Parathyroid adenoma (tissue), 2 donors: Measurements from ENCODE around the gene CLEC18B.

ENCODE experiments used
- H2AFZ ChIP-seq: fragments of 300-600 bp; sonication (generic); one replicate; pipeline ENCODE4 v1.7.0; 2017; ENCODE audit warnings: antibody characterized with exemption, mild to moderate bottlenecking
- H3K27ac ChIP-seq: fragments of 300-600 bp; sonication (generic); one replicate; pipeline ENCODE4 v1.7.0; 2017
- H3K27me3 ChIP-seq: fragments of 300-600 bp; sonication (generic); one replicate; pipeline ENCODE4 v1.7.0; 2017; ENCODE audit warnings: low read length; ENCODE audit not compliant: control insufficient read depth, insufficient read depth
- H3K36me3 ChIP-seq: fragments of 300-600 bp; sonication (generic); one replicate; pipeline ENCODE4 v1.7.0; 2017; ENCODE audit warnings: low read length; ENCODE audit not compliant: control insufficient read depth, insufficient read depth
- H3K4me1 ChIP-seq: fragments of 300-600 bp; sonication (generic); one replicate; pipeline ENCODE4 v1.7.0; 2017; ENCODE audit warnings: control low read depth
- H3K4me2 ChIP-seq: fragments of 300-600 bp; sonication (generic); one replicate; pipeline ENCODE4 v1.7.0; 2017; ENCODE audit warnings: low read length
- H3K4me3 ChIP-seq: fragments of 300-600 bp; sonication (generic); one replicate; pipeline ENCODE4 v1.7.0; 2017; ENCODE audit warnings: low read depth, low read length
- H3K79me2 ChIP-seq: fragments of 300-600 bp; sonication (generic); one replicate; pipeline ENCODE4 v1.7.0; 2017; ENCODE audit warnings: control low read depth
- H3K9ac ChIP-seq: fragments of 300-600 bp; sonication (generic); one replicate; pipeline ENCODE4 v1.7.0; 2017; ENCODE audit warnings: mild to moderate bottlenecking
- H3K9me3 ChIP-seq: fragments of 300-600 bp; sonication (generic); one replicate; pipeline ENCODE4 v1.7.0; 2017; ENCODE audit warnings: low read length; ENCODE audit not compliant: control insufficient read depth
- TF ChIP-seq, protein P1 (sequence below): fragments of 300-600 bp; sonication (generic); IDR thresholded peaks from one replicate; pipeline ENCODE4 v1.7.0; 2017; ENCODE audit warnings: antibody characterized with exemption, mild to moderate bottlenecking
- donor health status: primary hyperparathyroidism.

The CLEC18B gene

DNA sequence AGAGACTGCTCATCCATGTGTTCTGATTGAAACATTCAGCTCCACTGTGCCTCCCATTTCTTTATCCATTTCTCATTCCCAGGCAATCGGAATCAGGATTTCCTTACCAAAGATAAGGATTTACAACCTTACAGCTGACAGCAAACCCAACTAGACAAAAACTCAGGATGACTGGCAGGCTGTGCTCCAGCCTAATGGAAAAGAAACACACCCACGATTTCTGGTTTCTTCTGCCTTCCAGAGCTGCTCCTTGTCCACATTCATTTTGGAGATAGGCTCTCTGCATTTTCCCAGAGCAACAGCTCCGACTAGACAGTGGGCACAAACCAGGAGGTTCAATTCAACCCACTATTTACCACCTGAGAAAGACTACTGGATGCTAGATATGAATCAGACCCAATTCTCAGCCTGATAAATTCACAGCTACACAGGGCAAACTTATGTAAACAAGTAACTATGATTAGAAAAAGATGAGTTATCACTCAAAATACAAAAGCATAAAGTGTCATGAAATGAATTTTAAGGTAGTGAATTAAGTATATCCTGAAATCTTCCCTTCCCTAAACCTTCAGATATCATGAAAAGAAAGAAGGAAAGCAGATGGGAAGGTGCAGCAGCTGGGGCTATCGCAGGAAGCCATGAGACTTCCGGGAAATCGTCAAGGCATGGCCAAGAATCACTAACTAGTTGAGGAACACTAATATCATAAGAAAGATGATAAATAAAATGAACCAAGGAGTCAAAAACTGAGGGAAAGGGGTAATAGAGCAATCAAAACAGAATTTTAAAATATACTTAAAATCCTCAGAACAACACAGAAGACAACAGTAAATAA is 44.8 kb upstream of the CLEC18B start:
- H2AFZ ChIP-seq = no peak overlapping the region
- no peaks in the 10 kb centered on the region for H3K4me1 ChIP-seq
- H3K9ac ChIP-seq = no peak overlapping the region
- TF ChIP-seq, protein P1, sequence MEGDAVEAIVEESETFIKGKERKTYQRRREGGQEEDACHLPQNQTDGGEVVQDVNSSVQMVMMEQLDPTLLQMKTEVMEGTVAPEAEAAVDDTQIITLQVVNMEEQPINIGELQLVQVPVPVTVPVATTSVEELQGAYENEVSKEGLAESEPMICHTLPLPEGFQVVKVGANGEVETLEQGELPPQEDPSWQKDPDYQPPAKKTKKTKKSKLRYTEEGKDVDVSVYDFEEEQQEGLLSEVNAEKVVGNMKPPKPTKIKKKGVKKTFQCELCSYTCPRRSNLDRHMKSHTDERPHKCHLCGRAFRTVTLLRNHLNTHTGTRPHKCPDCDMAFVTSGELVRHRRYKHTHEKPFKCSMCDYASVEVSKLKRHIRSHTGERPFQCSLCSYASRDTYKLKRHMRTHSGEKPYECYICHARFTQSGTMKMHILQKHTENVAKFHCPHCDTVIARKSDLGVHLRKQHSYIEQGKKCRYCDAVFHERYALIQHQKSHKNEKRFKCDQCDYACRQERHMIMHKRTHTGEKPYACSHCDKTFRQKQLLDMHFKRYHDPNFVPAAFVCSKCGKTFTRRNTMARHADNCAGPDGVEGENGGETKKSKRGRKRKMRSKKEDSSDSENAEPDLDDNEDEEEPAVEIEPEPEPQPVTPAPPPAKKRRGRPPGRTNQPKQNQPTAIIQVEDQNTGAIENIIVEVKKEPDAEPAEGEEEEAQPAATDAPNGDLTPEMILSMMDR = no peak
- H3K27me3 ChIP-seq = no peaks in the 10 kb centered on the region
- no peak overlapping the region for H3K4me3 ChIP-seq
- no peaks in the 10 kb centered on the region for H3K79me2 ChIP-seq
- no peaks in the 10 kb centered on the region for H3K9me3 ChIP-seq
- no peak overlapping the region for H3K27ac ChIP-seq
- H3K4me2 ChIP-seq = no peak overlapping the region
- no peaks in the 10 kb centered on the region for H3K36me3 ChIP-seq

DNA sequence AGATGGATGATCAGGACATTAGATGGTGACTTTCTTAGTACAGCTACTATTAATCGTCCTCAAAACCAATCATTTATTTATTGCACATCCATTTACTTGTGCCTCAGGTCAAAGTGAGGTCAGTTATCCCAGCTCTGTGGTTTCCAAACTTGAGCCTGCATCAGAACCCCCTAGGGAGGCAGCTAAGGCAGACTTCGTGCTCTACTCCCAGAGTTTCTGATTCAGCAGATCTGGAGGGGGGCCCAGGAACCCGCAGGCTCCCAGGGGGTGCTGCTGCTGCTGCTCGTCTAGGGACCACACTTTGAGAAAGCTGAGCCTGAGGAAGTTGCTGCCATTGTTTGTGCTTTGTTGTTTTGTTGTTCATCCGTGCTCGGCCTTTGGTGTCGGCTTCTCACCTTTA is 44.0 kb upstream of the CLEC18B start:
- H3K36me3 ChIP-seq = no peaks in the 10 kb centered on the region
- TF ChIP-seq, protein P1 = no peak
- no peaks in the 10 kb centered on the region for H3K9me3 ChIP-seq
- no peak overlapping the region for H3K4me3 ChIP-seq
- no peaks in the 10 kb centered on the region for H3K27me3 ChIP-seq
- no peak overlapping the region for H3K9ac ChIP-seq
- no peak overlapping the region for H3K27ac ChIP-seq
- H2AFZ ChIP-seq = no peak overlapping the region
- H3K4me1 ChIP-seq = no peaks in the 10 kb centered on the region
- no peak overlapping the region for H3K4me2 ChIP-seq
- H3K79me2 ChIP-seq = no peaks in the 10 kb centered on the region

- H3K4me2 ChIP-seq = no peak overlapping the region
- TF ChIP-seq, protein P1 = no peak
- no peaks in the 10 kb centered on the region for H3K36me3 ChIP-seq
- H3K79me2 ChIP-seq = no peaks in the 10 kb centered on the region
- H3K27ac ChIP-seq = no peak overlapping the region
- no peak overlapping the region for H3K4me3 ChIP-seq
- H2AFZ ChIP-seq = no peak overlapping the region
- no peaks in the 10 kb centered on the region for H3K27me3 ChIP-seq
- H3K9ac ChIP-seq = no peak overlapping the region
- H3K9me3 ChIP-seq = no peaks in the 10 kb centered on the region
- no peaks in the 10 kb centered on the region for H3K4me1 ChIP-seq
Measured at GRCh38 chr16:74463888-74464287, 42.6 kb upstream of the CLEC18B start.

DNA sequence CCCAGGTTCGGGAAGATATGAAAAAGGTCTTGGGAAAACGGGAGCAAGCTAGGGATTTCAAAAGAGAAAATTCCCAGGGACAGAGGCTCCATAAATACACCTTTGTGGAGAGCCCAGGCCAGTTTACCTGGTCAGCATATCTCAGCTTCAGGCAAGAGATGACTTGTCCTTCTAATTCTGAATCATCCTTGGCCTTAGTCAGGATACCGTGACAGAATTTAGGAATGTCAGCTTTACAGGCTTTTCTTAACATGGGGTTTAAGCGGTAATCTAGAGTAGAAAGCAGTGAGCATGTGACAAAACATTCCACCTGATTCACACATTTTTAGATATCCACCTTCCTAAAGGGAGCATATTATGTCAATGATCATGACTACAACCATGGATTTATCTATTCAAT is 41.1 kb upstream of the CLEC18B start:
- Histone ChIP-seq H3K9ac (no peak overlapping the region), H2AFZ (no peak overlapping the region), H3K4me3 (no peak overlapping the region), H3K79me2 (no peaks in the 10 kb centered on the region), H3K9me3 (no peaks in the 10 kb centered on the region), H3K36me3 (no peaks in the 10 kb centered on the region), H3K27me3 (no peaks in the 10 kb centered on the region), H3K27ac (no peak overlapping the region), H3K4me2 (no peak overlapping the region), H3K4me1 (no peaks in the 10 kb centered on the region)
- TF ChIP-seq, protein P1 = no peak

DNA sequence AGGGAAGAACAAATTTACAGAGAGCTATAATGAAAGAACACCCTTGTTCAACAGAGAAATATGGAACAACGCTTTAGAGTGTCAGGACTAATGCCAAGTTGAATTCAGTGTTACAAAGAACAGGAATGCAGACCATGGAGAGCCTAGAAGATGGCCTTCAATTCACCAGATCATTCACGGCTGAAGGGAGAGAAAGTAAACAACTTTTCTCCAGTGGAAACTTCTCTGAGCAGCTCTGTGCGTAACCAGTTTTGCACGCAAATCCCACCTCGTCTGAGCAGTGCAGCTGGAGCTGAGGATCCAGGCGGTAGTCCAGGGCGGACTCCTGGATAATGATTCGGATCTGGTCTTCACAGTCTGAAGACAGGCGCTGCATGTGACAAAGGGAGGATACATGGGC is 40.5 kb upstream of the CLEC18B start:
- Histone ChIP-seq H2AFZ (no peak overlapping the region), H3K9me3 (no peaks in the 10 kb centered on the region), H3K79me2 (no peaks in the 10 kb centered on the region), H3K4me2 (no peak overlapping the region), H3K4me3 (no peak overlapping the region), H3K27me3 (no peaks in the 10 kb centered on the region), H3K4me1 (no peaks in the 10 kb centered on the region), H3K27ac (no peak overlapping the region), H3K36me3 (no peaks in the 10 kb centered on the region), H3K9ac (no peak overlapping the region)
- TF ChIP-seq, protein P1 = no peak
